Measurements from ENCODE around the gene FOXP4.

Gene FOXP4

GRCh38 chr6:41645007-41645618, 98.9 kb downstream of the FOXP4 start:
- no peak for DNase-seq (ENCODE audit: low read depth)

GRCh38 chr6:41646026-41646795, 100.0 kb downstream of the FOXP4 start:
- no peak for DNase-seq (ENCODE audit: low read depth)

GRCh38 chr6:41647061-41647511, 100.9 kb downstream of the FOXP4 start:
- no peak for DNase-seq (ENCODE audit: low read depth)

- no peak for DNase-seq (ENCODE audit: low read depth)
Measured at GRCh38 chr6:41648070-41648585, 101.9 kb downstream of the FOXP4 start.

GRCh38 chr6:41648921-41649320, 102.7 kb downstream of the FOXP4 start:
- DNase-seq (ENCODE audit: low read depth) = no peak

GRCh38 chr6:41649596-41649995, 103.4 kb downstream of the FOXP4 start:
- no peak for DNase-seq (ENCODE audit: low read depth)

GRCh38 chr6:41650120-41650519, 103.9 kb downstream of the FOXP4 start:
- DNase-seq (ENCODE audit: low read depth) = no peak

- no peak for DNase-seq (ENCODE audit: low read depth)
Measured at GRCh38 chr6:41651246-41651961, 105.2 kb downstream of the FOXP4 start.
